Gastroesophageal sphincter (tissue), 4 donors: Measurements from ENCODE around the gene SERPINE3. TPM values are rescaled to one million over a fixed set of nuclear protein-coding genes. Genes with fewer than 3 reads are reported as not detected.

Experiments
- ATAC-seq: fragments of 150-250 bp; one replicate; pipeline ENCODE4 v1.9.1; 2016; ENCODE audit warnings: mild to moderate bottlenecking, moderate library complexity
- H3K27ac ChIP-seq, 4 donors: fragments of 200-600 bp; sonication (generic) in 3 of 4; 1 replicate in 3 of 4; 2 replicates in 1 of 4; pipeline ENCODE4 v1.5.1; 2016 to 2019
- H3K27me3 ChIP-seq: fragments of 200-600 bp; sonication (generic); one replicate; pipeline ENCODE4 v1.5.1; 2019
- H3K36me3 ChIP-seq, 2 donors: fragments of 200-600 bp; sonication (generic); one replicate each; pipeline ENCODE4 v1.5.1; 2019; ENCODE audit warnings: control low read depth in 1 of 2
- H3K4me1 ChIP-seq, 3 donors: fragments of 200-600 bp; sonication (generic); 1 replicate in 2 of 3; 2 replicates in 1 of 3; pipeline ENCODE4 v1.5.1; 2016 to 2019; ENCODE audit warnings: control low read depth in 2 of 3
- H3K4me3 ChIP-seq, 2 donors: fragments of 200-600 bp; sonication (generic); one replicate each; pipeline ENCODE4 v1.5.1; 2019; ENCODE audit warnings: mild to moderate bottlenecking in 1 of 2, moderate library complexity in 1 of 2
- H3K9me3 ChIP-seq, 3 donors: fragments of 200-600 bp; sonication (generic); one replicate each; pipeline ENCODE4 v1.5.1; 2017 to 2019; ENCODE audit warnings: control low read depth in 2 of 3
- EP300 ChIP-seq: sonication (generic); formaldehyde crosslinking; IDR thresholded peaks from one replicate; pipeline ENCODE4 v1.6.1; 2017; ENCODE audit warnings: antibody characterized with exemption, mild to moderate bottlenecking
- POLR2A ChIP-seq, 2 donors: fragments of 450-650 bp; IDR thresholded peaks; one replicate each; pipeline ENCODE4 v1.6.1; 2017; ENCODE audit warnings: antibody characterized with exemption in 2 of 2, mild to moderate bottlenecking in 2 of 2, moderate library complexity in 1 of 2
- POLR2AphosphoS5 ChIP-seq: sonication (generic); formaldehyde crosslinking; IDR thresholded peaks from one replicate; pipeline ENCODE4 v1.6.1; 2017; ENCODE audit warnings: antibody characterized with exemption
- WGBS, 2 donors: methylation state at CpG; one replicate each; pipeline ENCODE4 v1.1.5; 2018; ENCODE audit warnings: low coverage in 1 of 2; 5-methylcytosine and 5-hydroxymethylcytosine counted together
- total RNA-seq, 4 donors: library from RNA; depleted of rRNA; stranded (reverse); fragments of >200 nt; gene quantifications; one replicate each; pipeline ENCODE4 v1.1.0, GENCODE V29; 2016
- TF ChIP-seq, protein P1 (sequence below), 4 experiments: fragments of 200-600 bp in 2 of 4; fragments of 450-650 bp in 2 of 4; sonication (generic) in 1 of 4; IDR thresholded peaks; one replicate each; pipeline ENCODE4 v1.5.1; 2017 to 2019; ENCODE audit warnings: antibody characterized with exemption in 4 of 4, mild to moderate bottlenecking in 2 of 4, moderate library complexity in 2 of 4

SERPINE3 gene
- total RNA-seq, 4 donors from 2014 or later = 0.78 TPM; not detected in 3

DNA sequence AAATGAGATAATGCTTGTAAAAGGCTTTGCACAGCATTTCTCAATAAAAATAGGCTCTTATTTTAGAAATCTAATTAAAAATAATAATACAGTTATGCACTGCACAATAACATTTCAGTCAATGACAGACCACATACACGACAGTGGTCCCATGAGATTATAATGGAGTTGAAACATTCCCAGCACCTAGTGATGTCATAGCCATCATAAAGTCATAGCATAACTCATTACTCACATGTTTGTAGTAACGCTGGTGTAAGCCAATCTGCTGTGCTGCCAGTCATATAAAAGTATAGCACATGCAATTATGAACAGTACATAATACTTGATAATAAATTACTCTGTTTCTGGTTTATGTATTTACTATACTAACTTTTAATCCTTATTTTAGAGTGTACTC lies 12.7 kb upstream of the SERPINE3 start:
- WGBS, 2 donors = 79 to 89% methylated on average over 2 of the region's 2 CpGs
- H3K9me3 ChIP-seq = no peaks in the 10 kb centered on the region

DNA sequence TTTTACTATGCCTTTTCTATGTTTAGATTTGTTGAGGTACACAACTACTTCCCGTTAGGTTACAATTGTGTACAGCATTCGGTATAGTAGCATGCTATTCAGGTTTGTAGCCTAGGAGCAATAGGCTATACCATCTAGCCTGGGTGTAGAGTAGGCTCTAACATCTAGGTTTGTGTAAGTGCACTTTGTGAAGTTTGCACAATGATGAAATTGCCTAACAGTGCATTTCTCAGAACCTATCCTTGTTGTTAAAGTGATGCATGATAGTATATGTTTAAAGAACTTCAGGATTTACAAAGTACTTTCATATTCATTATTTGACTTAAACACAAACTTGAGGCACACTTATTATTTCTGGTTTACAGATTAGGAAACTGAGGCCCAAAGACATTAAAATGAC lies 11.5 kb upstream of the SERPINE3 start:
- ATAC-seq = no peak
- Histone ChIP-seq H3K27ac (no peak overlapping the region), H3K36me3 (no peaks in the 10 kb centered on the region), H3K9me3 (no peaks in the 10 kb centered on the region), H3K4me1 (no peaks in the 10 kb centered on the region), H3K4me3 (no peak overlapping the region), H3K27me3 (no peaks in the 10 kb centered on the region)
- TF ChIP-seq, protein P1, sequence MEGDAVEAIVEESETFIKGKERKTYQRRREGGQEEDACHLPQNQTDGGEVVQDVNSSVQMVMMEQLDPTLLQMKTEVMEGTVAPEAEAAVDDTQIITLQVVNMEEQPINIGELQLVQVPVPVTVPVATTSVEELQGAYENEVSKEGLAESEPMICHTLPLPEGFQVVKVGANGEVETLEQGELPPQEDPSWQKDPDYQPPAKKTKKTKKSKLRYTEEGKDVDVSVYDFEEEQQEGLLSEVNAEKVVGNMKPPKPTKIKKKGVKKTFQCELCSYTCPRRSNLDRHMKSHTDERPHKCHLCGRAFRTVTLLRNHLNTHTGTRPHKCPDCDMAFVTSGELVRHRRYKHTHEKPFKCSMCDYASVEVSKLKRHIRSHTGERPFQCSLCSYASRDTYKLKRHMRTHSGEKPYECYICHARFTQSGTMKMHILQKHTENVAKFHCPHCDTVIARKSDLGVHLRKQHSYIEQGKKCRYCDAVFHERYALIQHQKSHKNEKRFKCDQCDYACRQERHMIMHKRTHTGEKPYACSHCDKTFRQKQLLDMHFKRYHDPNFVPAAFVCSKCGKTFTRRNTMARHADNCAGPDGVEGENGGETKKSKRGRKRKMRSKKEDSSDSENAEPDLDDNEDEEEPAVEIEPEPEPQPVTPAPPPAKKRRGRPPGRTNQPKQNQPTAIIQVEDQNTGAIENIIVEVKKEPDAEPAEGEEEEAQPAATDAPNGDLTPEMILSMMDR (IDR thresholded peaks at IDR 0.05) = no peak
- no peak for TF ChIP-seq POLR2A (IDR thresholded peaks at IDR 0.05)
- TF ChIP-seq EP300 = no peak
- no peak for TF ChIP-seq POLR2AphosphoS5
- 91 to 100% methylated on average over 2 of the region's 2 CpGs for WGBS, 2 donors

More for the DNA sequence above, 12.7 kb upstream of the SERPINE3 start:
- Histone ChIP-seq H3K4me3 (no peak overlapping the region), H3K4me1 (no peaks in the 10 kb centered on the region), H3K36me3 (no peaks in the 10 kb centered on the region), H3K27me3 (no peaks in the 10 kb centered on the region), H3K27ac (no peak overlapping the region)
- ATAC-seq = no peak
- TF ChIP-seq, protein P1 (IDR thresholded peaks at IDR 0.05) = no peak
- TF ChIP-seq POLR2AphosphoS5 (no peak), POLR2A (IDR thresholded peaks at IDR 0.05) (no peak), EP300 (no peak)

DNA sequence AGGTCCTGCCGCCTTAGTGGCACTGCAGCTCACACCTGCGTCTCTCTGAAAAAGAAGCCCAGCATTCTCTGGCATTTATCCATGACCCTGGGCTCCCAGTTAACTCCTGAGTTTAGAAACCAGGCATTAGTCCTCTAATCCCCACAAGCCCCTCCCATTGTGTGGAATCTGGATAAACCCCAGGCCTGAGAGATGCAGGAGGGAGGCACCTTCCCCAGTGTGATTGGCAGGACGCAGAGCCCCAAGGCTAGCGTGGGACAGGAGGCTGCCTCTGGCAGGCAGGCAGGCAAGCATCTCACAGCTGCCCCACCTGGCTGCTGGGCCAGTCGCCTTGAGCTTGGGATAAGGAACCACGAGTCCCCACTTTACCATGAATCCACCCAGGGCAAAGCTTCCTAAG lies 11.0 kb upstream of the SERPINE3 start:
- Histone ChIP-seq H3K27me3 (no peaks in the 10 kb centered on the region), H3K4me1 (no peaks in the 10 kb centered on the region), H3K27ac (no peak overlapping the region), H3K4me3 (no peak overlapping the region), H3K9me3 (no peaks in the 10 kb centered on the region), H3K36me3 (no peaks in the 10 kb centered on the region)
- ATAC-seq = no peak
- WGBS, 2 donors = 71 to 83% methylated on average over 2 to 4 of the region's 6 CpGs
- TF ChIP-seq, protein P1 (IDR thresholded peaks at IDR 0.05) = no peak
- TF ChIP-seq POLR2A (IDR thresholded peaks at IDR 0.05) = no peak
- TF ChIP-seq POLR2AphosphoS5 = no peak
- TF ChIP-seq EP300 = no peak

DNA sequence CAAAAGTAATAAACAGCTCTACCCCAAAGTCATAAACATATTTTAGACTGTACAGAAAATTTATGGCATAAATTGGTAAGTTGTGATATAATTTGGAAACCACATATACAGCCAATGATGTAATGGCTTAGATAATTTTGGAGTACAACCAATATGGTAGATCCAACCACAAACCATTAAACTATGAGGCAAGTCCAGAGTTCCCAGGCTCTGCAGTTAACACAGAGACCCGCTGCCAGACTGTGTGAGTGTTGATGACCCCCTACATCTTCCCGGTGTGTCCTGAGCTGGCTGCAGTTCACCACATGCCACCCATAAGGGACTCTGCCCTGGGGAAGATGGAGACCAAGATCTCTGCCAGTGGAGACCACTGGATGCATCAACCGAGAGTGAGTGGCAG lies 9.9 kb upstream of the SERPINE3 start:
- no peaks in the 10 kb centered on the region for H3K9me3 ChIP-seq

DNA sequence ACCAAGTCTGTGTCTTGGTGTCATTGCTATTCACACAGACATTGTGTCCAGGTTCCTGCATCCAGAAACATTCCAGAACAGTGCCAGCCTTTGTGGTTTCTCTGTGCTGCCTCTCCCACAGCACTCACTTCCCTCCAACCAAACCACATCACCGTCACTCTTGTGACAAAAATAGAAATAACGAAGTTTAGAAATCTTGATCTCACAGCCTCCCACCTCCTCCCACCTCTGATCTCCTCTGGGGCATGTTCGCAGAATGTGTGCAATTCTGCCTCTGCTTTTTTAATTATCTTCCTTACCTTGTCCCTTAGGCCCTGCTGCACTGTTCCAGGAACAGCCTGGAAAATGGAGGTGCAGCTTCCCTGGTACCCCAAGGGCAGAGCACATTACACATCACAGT lies 8.7 kb upstream of the SERPINE3 start:
- TF ChIP-seq POLR2A (IDR thresholded peaks at IDR 0.05) (no peak), EP300 (no peak), POLR2AphosphoS5 (no peak)
- TF ChIP-seq, protein P1 (IDR thresholded peaks at IDR 0.05) = no peak
- no peaks in the 10 kb centered on the region for H3K27me3 ChIP-seq
- H3K4me1 ChIP-seq = no peaks in the 10 kb centered on the region
- no peaks in the 10 kb centered on the region for H3K36me3 ChIP-seq
- ATAC-seq = no peak
- WGBS, 2 donors = 59 to 60% methylated on average over 3 of the region's 3 CpGs
- H3K9me3 ChIP-seq = no peaks in the 10 kb centered on the region
- H3K27ac ChIP-seq = no peak overlapping the region
- no peak overlapping the region for H3K4me3 ChIP-seq

More for the DNA sequence above, 9.9 kb upstream of the SERPINE3 start:
- 96% methylated on average over 3 of the region's 3 CpGs for WGBS, 2 donors
- TF ChIP-seq, protein P1 (IDR thresholded peaks at IDR 0.05) = no peak
- TF ChIP-seq EP300 (no peak), POLR2A (IDR thresholded peaks at IDR 0.05) (no peak), POLR2AphosphoS5 (no peak)
- H3K36me3 ChIP-seq = no peaks in the 10 kb centered on the region
- H3K4me1 ChIP-seq = no peaks in the 10 kb centered on the region
- H3K4me3 ChIP-seq = no peak overlapping the region
- no peak for ATAC-seq
- H3K27ac ChIP-seq = no peak overlapping the region
- no peaks in the 10 kb centered on the region for H3K27me3 ChIP-seq
